Dedifferentiated amniotic fluid mesenchymal stem cell (primary cell): Measurements from ENCODE around the gene ISCA1.
"Not testable (repeated sequence)": the region's sequence is repeated elsewhere in the genome, so short reads cannot be mapped to it uniquely, and the experiment has no call there.

Experiments
- DNase-seq: peaks from one replicate; pipeline ENCODE4 v3.0.0-alpha.2; 2016; ENCODE audit errors: extremely low spot score

ISCA1 gene

GRCh38 chr9:86282077-86282978, at the start of gene ISCA1:
Gene ISCA1, minus strand, starts transcription at chr9:86282538. Its CDS starts 80 bp downstream, at chr9:86282458.
- DNase-seq: peak; percentile 92

- DNase-seq: no peak
Observed at GRCh38 chr9:86330186-86330585, 47.8 kb upstream of the ISCA1 start.

GRCh38 chr9:86329649-86330048, 47.3 kb upstream of the ISCA1 start:
- DNase-seq: no peak

- DNase-seq: no peak
Observed at GRCh38 chr9:86328156-86328555, 45.8 kb upstream of the ISCA1 start.

- no peak for DNase-seq
Observed at GRCh38 chr9:86326536-86326935, 44.2 kb upstream of the ISCA1 start.

GRCh38 chr9:86324901-86325300, 42.6 kb upstream of the ISCA1 start:
- DNase-seq: no peak

- peak; percentile 54 for DNase-seq
Observed at GRCh38 chr9:86324308-86324707, 42.0 kb upstream of the ISCA1 start.

- no peak for DNase-seq
Observed at GRCh38 chr9:86322973-86323644, 40.8 kb upstream of the ISCA1 start.

GRCh38 chr9:86321373-86321772, 39.0 kb upstream of the ISCA1 start:
- DNase-seq: peak; percentile 96

- DNase-seq: no peak
Observed at GRCh38 chr9:86318187-86318586, 35.8 kb upstream of the ISCA1 start.

- DNase-seq: no peak
Observed at GRCh38 chr9:86315078-86315477, 32.7 kb upstream of the ISCA1 start.

GRCh38 chr9:86312959-86313358, 30.6 kb upstream of the ISCA1 start:
- not testable (repeated sequence) for DNase-seq

GRCh38 chr9:86308687-86309086, 26.3 kb upstream of the ISCA1 start:
- DNase-seq: no peak

- no peak for DNase-seq
Observed at GRCh38 chr9:86304236-86304730, 21.9 kb upstream of the ISCA1 start.

- no peak for DNase-seq
Observed at GRCh38 chr9:86303316-86303975, 21.1 kb upstream of the ISCA1 start.

GRCh38 chr9:86301686-86302085, 19.3 kb upstream of the ISCA1 start:
- DNase-seq: no peak

- DNase-seq: no peak
Observed at GRCh38 chr9:86300701-86301100, 18.4 kb upstream of the ISCA1 start.

- DNase-seq: no peak
Observed at GRCh38 chr9:86298873-86299272, 16.5 kb upstream of the ISCA1 start.

GRCh38 chr9:86290341-86290740, 8.0 kb upstream of the ISCA1 start:
- DNase-seq: not testable (repeated sequence)

GRCh38 chr9:86288499-86289198, 6.3 kb upstream of the ISCA1 start:
- DNase-seq: no peak

- DNase-seq: no peak
Observed at GRCh38 chr9:86287013-86287412, 4.7 kb upstream of the ISCA1 start.

GRCh38 chr9:86286278-86286677, 3.9 kb upstream of the ISCA1 start:
- no peak for DNase-seq
